Ramos (cell line): Measurements from ENCODE around the gene MOCOS.
"Not testable (repeated sequence)": the region's sequence is repeated elsewhere in the genome, so short reads cannot be mapped to it uniquely, and the experiment has no call there.

ENCODE experiments used
- in situ Hi-C: fragments of 300-500 bp; cut with MboI; formaldehyde crosslinking; loops from one replicate; pipeline ENCODE4 v1.14.3; 2022; ENCODE audit warnings: low sequenced_read_pairs; ENCODE audit not compliant: unreplicated experiment

Gene MOCOS

DNA sequence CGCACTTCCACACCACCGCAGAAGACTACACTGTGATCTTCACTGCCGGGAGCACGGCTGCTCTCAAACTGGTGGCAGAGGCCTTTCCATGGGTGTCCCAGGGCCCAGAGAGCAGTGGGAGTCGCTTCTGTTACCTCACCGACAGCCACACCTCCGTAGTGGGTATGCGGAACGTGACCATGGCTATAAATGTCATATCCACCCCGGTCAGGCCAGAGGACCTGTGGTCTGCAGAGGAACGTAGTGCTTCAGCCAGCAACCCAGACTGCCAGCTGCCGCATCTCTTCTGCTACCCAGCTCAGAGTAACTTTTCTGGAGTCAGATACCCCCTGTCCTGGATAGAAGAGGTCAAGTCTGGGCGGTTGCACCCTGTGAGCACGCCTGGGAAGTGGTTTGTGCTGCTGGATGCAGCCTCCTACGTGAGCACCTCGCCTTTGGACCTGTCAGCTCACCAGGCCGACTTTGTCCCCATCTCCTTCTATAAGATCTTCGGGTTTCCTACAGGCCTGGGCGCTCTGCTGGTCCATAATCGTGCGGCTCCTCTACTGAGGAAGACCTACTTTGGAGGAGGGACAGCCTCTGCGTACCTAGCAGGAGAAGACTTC lies 12.5 kb downstream of the MOCOS start:
- in situ Hi-C loops = no loop called here

DNA sequence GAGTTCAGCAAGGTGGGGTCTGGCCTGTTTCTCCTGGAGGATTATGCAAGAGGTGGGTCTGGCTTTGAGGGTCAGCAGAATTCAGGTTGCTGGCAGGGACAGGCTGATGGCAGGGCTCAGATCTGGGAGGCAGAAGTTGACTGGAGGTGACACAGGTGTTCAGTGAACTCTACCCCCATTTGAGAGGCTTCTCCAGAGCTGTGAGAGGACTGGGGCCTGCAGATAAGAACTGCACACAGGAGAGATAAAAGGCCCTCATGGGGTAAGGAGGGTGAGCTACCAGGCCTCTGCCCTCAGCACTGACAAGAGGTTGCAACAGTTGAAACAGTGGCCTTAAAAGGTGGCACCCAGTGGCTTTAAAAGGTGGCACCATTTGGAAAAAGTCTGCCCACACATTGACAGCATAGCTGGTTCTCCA lies 13.1 kb downstream of the MOCOS start:
- in situ Hi-C loops = no loop called here

DNA sequence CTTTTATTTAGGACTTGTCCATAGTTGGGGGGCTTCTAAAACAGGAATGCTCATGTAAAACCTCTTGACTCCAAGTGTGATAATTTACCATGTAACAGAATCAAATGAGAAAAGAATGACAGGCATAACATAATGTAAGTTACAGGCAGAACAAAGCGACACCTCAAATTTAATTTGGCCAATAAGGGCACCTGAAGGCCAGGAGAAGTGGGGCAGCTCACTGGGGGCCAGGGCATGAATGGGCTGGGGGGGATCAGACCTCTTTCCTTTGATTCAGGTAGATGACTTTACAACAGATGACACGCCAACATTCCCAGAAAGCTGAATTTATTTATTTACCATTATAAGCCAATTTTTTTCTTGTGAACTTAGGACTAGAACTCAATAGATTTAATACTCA lies 14.5 kb downstream of the MOCOS start:
- in situ Hi-C loops = no loop called here

DNA sequence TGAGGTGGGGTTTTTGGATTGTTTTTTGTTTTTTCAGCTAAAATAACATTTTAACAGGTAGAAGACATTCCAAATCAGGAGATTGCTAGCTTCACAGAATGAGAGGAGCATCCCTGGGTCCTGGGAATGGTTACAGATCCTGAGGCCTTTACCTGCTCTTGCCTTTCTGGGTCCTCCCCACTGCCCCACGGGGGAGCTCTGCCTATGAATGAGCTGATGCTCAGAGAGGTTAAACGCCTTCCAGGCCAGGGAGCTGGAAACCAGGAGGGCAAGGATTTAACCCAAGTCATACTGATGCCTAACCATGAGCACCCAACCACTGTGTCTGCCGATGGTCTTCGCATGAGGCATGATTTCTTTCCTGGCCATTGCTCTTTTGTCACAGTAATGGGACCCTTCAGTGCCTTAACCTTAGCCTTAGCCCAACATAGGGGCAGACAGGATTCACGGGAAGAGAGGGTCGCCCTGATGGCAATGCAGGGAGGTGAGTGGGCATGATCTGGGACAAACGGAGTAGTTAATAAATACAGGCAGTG lies 16.1 kb downstream of the MOCOS start:
- in situ Hi-C loops = no loop called here

DNA sequence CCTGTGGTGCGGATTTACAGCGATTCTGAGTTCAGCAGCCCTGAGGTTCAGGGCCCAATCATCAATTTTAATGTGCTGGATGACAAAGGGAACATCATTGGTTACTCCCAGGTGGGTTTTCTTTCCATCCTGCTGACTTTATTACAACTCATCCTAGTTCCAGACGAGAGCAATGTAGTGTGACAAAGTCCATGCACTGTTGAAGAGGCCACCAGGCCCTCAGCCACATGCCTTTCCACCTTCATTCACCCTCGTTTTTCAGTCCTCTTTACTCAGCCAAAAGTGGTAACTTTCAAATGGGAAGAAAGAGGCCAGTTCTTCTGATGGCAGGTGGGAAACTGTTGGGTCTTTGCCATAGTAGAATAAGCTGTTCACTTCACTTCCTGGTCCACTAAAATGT lies 17.9 kb downstream of the MOCOS start:
- in situ Hi-C loops = no loop called here

DNA sequence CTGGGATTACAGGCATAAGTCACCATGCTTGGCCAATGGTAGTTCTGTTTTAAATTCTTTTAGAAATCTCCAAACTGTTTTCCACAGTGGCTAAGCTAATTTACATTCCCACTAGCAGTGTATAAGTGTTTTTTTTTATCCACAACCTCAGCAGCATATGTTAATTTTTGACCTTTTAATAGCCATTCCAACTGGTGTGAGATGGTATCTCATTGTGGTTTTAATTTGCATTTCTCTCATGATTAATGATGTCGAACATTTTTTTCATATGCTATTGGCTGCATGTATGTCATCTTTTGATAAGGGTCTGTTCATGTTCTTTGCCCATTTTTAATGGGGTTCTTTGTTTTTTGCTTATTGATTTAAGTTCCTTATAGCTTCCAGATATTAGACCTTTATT lies 20.0 kb downstream of the MOCOS start:
- in situ Hi-C loops = no loop called here

DNA sequence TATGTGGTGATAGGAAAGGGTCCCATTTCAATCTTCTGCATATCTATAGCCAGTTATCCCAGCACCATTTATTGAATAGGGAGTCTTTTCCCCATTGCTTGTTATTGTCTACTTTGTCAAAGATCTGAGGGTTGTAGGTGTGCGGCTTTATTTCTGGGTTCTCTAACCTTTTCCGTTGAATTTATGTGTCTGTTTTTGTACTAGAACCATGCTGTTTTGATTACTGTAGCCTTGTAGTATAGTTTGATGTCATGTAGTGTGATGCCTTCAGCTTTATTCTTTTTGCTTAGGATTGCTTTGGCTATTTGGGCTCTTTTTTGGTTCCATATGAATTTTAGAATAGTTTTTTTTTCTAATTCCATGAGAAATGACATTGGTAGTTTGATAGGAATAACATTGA lies 20.7 kb downstream of the MOCOS start:
- in situ Hi-C loops = not testable (repeated sequence)

DNA sequence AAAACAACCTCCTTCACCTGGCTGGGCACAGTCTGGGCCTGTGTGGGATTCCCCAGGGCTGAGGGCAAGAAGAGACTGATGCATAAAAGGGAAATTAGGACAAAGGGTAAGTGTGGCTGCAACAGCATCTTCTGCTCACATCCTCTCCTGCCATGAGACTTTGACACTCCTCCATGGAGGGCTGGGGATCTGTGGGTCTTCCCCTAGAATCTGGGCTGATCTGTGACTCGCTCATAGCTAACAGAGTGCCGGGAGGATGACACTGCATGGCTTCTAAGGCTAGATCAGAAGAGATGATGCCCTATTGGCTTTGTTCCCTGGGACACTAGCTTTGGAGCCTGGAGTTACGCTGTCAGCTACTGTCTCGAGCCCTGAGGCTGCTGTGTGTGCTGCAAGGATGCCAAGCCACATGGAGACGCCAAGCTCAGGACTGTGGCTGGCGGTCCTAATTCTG lies 24.3 kb downstream of the MOCOS start:
- in situ Hi-C loops = no loop called here

DNA sequence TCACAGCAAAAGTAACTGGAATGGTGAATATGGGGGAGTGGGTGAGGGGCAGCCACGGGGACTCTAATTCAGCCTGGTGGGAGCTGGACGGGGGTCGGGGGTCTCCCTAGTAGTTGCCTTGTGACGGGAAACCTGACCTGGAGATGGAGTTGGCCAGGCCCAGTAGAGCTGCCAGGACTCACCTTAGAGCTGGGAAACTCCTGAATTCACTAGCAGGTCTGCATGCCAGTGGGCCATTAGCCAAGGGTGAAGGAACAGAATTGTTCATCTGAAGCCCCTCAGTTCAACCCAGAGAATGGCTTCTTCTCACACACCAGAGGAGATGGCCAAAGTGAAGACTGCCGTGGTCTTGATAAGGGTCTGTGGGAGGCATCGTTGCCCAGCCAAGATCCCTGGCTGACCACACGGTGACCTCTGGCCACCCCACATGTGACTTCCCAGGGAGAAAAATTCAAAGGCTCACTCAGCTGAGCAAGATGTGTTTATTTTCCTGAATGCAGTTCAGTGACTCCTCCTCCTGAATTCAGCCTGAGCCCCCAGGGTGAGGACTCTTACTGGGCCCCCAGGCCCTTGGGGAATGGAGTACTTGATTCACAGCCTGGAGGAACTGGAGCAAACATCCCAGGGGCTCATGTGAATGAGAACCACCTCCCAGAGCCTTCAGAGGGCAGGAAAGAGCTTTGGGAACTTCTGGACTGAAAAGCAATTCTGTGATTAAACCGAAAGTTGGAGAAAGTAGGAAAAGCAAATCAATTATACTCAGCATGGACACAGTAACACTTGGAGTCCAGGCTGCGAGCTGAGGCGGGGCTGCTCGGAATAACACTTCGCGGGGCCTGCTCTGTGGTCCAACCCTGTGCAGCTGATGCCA lies 25.2 kb downstream of the MOCOS start:
- in situ Hi-C loops = no loop called here

DNA sequence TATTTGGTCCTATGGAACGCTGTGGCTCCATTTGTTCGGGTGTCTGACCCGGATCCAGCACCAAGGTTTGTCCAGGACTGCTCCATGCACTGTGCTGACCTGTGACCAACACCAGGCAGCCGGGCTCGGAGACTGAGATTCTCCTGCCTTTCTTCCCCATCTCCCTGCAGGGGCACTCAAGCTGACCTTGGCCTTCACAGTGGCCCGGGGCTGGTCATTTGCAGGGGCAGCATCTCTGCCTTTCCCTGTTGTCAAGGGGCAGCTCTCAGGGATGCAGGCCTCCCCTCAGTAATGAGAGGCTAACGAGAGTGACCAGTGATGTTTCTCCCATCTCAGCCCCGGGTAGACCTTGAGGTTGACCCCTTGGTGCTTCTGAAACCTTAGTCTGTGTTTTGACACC lies 27.5 kb downstream of the MOCOS start:
- in situ Hi-C loops = no loop called here

DNA sequence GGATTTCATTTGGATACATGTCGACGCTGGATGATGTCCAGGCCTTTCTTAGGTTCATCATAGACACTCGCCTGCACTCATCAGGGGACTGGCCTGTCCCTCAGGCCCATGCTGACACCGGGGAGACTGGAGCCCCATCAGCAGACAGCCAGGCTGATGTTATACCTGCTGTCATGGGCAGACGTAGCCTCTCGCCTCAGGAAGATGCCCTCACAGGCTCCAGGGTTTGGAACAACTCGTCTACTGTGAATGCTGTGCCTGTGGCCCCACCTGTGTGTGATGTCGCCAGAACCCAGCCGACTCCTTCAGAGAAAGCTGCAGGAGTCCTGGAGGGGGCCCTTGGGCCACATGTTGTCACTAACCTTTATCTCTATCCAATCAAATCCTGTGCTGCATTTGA lies 28.3 kb downstream of the MOCOS start:
- in situ Hi-C loops = no loop called here

DNA sequence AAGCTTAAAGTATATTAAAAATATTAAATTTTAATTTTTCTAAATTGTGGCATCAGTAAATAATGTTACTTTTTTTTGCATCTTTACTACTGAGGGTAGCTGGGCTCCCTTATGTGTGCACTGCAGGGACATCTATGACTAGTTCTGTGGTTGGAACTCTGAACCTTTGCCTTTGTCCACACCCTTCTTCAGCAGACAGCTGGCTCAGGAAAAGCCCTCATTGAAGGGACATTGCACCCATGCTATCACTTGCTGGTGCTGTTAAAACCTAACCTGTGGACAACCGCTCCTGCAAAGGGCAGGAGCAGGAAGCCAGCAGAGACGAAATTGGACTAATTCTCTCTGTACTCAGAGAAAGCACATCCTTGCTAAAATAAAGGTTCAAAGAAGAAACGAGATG lies 30.1 kb downstream of the MOCOS start:
- in situ Hi-C loops = no loop called here

DNA sequence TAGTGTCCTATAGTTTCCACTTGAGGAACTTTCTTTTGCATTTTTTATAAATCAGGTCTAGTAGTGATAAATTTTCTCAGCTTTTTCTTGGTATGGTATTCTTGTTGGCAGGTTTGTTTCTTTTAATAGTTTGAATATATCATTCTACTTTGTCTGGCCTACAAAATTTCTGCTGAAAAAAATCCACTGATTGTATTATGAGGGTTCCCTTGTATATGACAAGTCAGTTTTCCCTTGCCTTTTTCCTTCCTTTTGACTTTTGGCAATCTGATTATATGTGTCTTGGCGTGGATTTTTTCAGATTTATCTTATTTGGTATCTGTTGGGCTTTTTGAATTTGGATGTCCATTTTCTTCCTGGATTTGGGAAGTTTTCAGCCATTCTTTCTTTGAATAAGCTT lies 41.9 kb downstream of the MOCOS start:
- in situ Hi-C loops = no loop called here

DNA sequence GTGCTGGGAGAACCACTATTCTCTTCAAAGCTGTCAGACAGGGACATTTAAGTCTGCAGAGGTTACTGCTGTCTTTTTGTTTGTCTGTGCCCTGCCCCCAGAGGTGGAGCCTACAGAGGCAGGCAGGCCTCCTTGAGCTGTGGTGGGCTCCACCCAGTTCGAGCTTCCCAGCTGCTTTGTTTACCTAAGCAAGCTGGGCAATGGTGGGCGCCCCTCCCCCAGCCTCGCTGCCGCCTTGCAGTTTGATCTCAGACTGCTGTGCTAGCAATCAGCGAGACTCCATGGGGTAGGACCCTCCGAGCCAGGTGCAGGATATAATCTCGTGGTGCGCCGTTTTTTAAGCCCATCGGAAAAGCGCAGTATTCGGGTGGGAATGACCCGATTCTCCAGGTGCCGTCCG lies 53.2 kb downstream of the MOCOS start:
- in situ Hi-C loops = not testable (repeated sequence)

DNA sequence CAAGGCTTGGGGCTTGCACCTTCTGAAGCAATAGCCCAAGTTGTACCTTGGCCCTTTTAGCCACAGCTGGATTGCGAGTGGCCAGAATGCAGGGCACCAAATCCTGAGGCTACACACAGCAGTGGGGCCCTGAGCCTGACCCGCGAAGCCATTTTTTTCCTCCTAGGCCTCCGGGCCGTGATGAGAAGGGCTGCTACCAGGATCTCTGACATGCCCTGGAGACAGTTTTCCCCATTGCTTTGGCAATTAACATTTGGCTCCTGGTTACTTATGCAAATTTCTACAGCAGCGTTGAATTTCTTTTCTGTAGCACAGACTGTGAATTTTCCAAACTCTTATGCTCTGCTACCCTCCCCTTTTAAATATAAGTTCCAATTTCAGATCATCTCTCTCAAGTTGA lies 54.5 kb downstream of the MOCOS start:
- in situ Hi-C loops = no loop called here

DNA sequence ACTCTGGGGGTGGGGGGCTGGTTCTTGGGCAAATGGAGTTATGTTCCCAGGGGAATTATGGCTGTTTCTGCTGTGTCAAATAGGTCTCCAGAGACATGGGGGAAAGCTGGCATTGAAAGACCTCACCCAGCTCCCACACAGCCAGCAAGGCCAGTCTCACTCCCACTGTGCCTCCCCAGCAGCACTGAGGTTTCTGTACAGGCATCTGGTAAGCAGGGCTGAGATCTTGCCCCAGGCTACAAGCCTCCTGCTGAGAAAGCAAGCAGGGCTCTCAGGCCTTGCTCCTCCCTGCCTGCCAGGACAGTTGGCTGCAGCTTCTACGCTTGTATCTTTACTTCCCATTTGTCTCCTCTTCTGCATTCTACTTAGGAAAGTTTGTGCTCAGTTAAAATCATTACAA lies 59.7 kb downstream of the MOCOS start:
- in situ Hi-C loops = no loop called here

DNA sequence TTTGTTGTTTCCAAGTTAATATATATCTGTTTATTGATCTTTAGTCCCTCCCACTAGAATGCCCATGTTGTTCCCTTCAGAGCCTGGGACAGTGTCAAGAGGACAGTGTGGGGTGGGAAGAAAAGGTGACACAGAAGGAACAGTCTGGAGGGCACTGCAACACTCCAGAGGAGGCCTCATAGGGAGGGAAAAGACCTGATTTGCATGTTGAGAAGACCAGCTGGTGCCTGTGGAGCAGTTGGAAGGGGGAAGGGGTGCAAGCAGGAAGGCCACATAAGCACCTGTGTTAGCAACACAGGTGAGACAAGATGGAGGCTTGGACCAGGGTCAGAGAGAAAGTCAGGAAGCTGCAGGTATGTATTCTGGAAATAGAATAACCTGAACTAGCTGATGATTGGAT lies 62.1 kb downstream of the MOCOS start:
- in situ Hi-C loops = no loop called here

DNA sequence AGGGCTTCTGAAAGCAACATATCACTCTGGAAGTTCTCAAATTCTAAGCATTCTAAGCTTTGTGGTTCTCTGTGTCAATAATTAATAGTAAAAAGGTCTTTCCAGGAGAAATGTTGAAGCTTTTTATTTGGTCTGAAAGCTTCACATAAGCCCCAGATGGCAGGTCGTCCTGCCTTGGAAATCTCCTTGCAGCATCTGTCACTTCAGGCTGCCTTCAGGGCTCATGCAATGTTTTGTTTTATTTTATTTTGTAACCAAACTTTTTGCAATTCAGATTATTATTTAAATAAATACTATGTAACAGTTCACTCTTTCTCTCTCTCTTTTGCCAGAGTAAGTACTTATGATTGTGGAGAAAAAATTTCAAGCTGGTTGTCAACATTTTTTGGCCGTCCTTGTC lies 63.5 kb downstream of the MOCOS start:
- in situ Hi-C loops = no loop called here

DNA sequence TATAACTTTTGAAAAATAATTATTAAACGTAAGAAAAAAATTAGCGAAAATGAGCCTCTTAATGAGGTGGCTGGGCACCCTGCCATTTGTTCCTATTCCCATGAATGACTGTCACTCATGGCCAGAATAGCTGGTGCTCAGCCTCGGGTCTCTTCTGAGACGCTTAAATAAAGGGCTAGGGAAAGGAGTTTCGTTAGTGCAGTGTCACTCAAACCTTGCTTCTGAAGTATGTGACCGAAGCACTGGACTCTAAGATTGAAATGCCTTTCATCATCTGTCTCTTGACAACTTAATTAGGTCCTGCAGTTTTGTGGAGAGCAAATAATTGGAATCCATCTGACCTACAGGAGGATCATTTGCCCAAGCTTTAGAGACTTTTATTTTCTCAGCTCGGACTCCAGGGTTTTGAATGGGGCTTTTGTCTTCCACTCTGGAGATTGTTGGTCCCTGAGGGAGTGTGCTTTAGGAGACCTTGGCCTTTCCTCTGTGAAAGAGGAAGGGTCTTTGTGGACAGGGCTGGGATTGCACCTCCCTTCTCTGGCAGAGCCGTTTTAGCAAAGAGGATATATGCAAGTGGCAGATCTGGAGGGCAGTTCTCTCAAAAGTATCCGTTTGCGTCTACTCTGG lies 67.9 kb downstream of the MOCOS start:
- in situ Hi-C loops = no loop called here

DNA sequence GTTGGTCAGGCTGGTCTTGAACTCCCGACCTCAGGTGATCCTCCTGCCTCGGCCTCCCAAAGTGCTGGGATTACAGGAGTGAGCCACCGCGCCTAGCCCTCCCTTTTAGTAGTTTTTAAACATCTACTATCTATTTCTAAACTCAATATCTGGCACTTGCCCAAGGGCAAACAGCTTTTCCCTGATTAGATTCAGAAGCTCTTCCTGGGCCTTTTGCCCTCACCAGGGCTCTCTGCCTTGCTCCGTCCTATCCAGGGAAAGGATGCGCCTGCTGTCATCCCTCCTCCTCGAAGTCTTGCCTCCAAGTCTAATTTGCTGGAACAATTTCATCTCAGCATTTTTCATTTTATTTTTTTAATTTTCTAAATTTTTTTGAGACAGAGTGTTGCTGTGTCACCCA lies 68.8 kb downstream of the MOCOS start:
- in situ Hi-C loops = no loop called here

DNA sequence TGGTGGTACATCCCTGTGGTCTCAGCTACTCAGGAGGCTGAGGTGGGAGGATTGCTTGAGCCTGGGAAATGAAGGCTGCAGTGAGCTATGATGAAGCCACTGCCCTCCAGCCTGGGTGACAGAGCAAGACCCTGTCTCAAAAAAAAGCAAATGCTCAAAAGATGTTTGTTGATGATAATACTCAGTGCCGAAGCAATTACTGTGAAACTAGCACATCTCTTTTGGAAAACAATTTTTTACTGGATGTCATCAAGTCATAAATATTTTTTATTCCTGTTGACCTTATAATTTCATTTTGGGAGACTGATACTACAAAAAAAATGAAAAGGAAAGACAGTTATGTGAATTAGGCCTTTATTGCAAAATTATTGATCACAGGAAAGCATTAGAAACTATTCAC lies 75.7 kb downstream of the MOCOS start:
- in situ Hi-C loops = no loop called here
